DND-41 (cell line): Measurements from ENCODE around the gene MARCHF2.

ENCODE experiments used
- CTCF ChIP-seq: IDR thresholded peaks from 2 replicates; pipeline ENCODE4 v1.5.1; 2012; ENCODE audit warnings: borderline replicate concordance, low read length, moderate library complexity, mild to moderate bottlenecking; ENCODE audit not compliant: poor library complexity, severe bottlenecking; ENCODE audit errors: extremely low read depth
- EZH2 ChIP-seq: IDR thresholded peaks from 3 replicates; pipeline ENCODE4 v1.6.1; 2012; ENCODE audit warnings: borderline replicate concordance, low read depth, mild to moderate bottlenecking, moderate library complexity, low read length, inconsistent platforms; ENCODE audit not compliant: severe bottlenecking

- TF ChIP-seq CTCF (no peak), EZH2 (no peak)
Measured at GRCh38 chr19:8488365-8488764, 75.3 kb downstream of the MARCHF2 start.
